Measurements from ENCODE around the gene YAE1.

GRCh38 chr7:39517240-39517639 lies 49.0 kb upstream of the YAE1 start:
- TF ChIP-seq ZBTB21 (CRISPR knock-in tag; IDR thresholded peaks at IDR 0.05; ENCODE audit: borderline replicate concordance) (no peak), CTCF (IDR thresholded peaks at IDR 0.05) (no peak), E2F5 (CRISPR knock-in tag; IDR thresholded peaks at IDR 0.05) (no peak), E2F4 (CRISPR knock-in tag; IDR thresholded peaks at IDR 0.05; ENCODE audit: borderline replicate concordance, low read depth) (no peak), ZNF121 (CRISPR knock-in tag; IDR thresholded peaks at IDR 0.05) (no peak), ATF6 (CRISPR knock-in tag; IDR thresholded peaks at IDR 0.05) (no peak), MYBL2 (CRISPR knock-in tag; IDR thresholded peaks at IDR 0.05) (no peak), NR3C1 (CRISPR knock-in tag; conservative IDR thresholded peaks at IDR 0.05; ENCODE audit: low read depth) (no peak), ETV6 (CRISPR knock-in tag; IDR thresholded peaks at IDR 0.05) (no peak), ATF2 (CRISPR knock-in tag; IDR thresholded peaks at IDR 0.05; ENCODE audit: borderline replicate concordance, low read depth) (no peak), JUN (CRISPR knock-in tag; IDR thresholded peaks at IDR 0.05) (no peak)
- TF ChIP-seq, protein P1, sequence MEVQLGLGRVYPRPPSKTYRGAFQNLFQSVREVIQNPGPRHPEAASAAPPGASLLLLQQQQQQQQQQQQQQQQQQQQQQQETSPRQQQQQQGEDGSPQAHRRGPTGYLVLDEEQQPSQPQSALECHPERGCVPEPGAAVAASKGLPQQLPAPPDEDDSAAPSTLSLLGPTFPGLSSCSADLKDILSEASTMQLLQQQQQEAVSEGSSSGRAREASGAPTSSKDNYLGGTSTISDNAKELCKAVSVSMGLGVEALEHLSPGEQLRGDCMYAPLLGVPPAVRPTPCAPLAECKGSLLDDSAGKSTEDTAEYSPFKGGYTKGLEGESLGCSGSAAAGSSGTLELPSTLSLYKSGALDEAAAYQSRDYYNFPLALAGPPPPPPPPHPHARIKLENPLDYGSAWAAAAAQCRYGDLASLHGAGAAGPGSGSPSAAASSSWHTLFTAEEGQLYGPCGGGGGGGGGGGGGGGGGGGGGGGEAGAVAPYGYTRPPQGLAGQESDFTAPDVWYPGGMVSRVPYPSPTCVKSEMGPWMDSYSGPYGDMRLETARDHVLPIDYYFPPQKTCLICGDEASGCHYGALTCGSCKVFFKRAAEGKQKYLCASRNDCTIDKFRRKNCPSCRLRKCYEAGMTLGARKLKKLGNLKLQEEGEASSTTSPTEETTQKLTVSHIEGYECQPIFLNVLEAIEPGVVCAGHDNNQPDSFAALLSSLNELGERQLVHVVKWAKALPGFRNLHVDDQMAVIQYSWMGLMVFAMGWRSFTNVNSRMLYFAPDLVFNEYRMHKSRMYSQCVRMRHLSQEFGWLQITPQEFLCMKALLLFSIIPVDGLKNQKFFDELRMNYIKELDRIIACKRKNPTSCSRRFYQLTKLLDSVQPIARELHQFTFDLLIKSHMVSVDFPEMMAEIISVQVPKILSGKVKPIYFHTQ (CRISPR knock-in tag; IDR thresholded peaks at IDR 0.05), result no peak
- TF ChIP-seq, protein P2, sequence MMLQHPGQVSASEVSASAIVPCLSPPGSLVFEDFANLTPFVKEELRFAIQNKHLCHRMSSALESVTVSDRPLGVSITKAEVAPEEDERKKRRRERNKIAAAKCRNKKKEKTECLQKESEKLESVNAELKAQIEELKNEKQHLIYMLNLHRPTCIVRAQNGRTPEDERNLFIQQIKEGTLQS (CRISPR knock-in tag; conservative IDR thresholded peaks at IDR 0.05), result no peak

Data from WTC11 (cell line).